Left renal cortex interstitium (tissue), 4 donors: ENCODE results near the gene PLEKHG5. TPM values are rescaled to one million over a fixed set of nuclear protein-coding genes. Genes with fewer than 3 reads are reported as not detected.

Experiments used
- DNase-seq, 4 donors: peaks; one replicate each; pipeline ENCODE4 v3.0.0-alpha.2; 2013; ENCODE audit warnings: low read depth in 4 of 4, low spot score in 2 of 4, missing footprints in 1 of 4
- polyA plus RNA-seq, 4 donors: library from polyadenylated mRNA; unstranded; fragments of 120-200 nt; gene quantifications; one replicate each; pipeline ENCODE4 v1.2.1, GENCODE V29; 2013; ENCODE audit not compliant: insufficient read length in 4 of 4

The PLEKHG5 gene
- polyA plus RNA-seq, 4 donors = 10.7 to 27.3 (median 19.9) TPM

- no peak for DNase-seq
Measured at GRCh38 chr1:6483017-6483760, 8.3 kb downstream of the PLEKHG5 start.

- DNase-seq = no peak
Measured at GRCh38 chr1:6481820-6482219, 9.6 kb downstream of the PLEKHG5 start.

GRCh38 chr1:6477039-6477820 lies 14.2 kb downstream of the PLEKHG5 start:
- DNase-seq = no peak

GRCh38 chr1:6476483-6476882 lies 15.0 kb downstream of the PLEKHG5 start:
- no peak for DNase-seq

GRCh38 chr1:6475381-6476133 lies 15.9 kb downstream of the PLEKHG5 start:
- DNase-seq = no peak

GRCh38 chr1:6474815-6475282 lies 16.6 kb downstream of the PLEKHG5 start:
- DNase-seq = no peak

- DNase-seq = no peak
Measured at GRCh38 chr1:6473974-6474814, 17.3 kb downstream of the PLEKHG5 start.

- DNase-seq = no peak
Measured at GRCh38 chr1:6473156-6473555, 18.3 kb downstream of the PLEKHG5 start.

- no peak for DNase-seq
Measured at GRCh38 chr1:6472391-6472790, 19.1 kb downstream of the PLEKHG5 start.

GRCh38 chr1:6471970-6472368 lies 19.5 kb downstream of the PLEKHG5 start:
- no peak for DNase-seq

- no peak for DNase-seq
Measured at GRCh38 chr1:6471086-6471969, 20.1 kb downstream of the PLEKHG5 start.

GRCh38 chr1:6470132-6471085 lies 21.1 kb downstream of the PLEKHG5 start:
- DNase-seq = no peak

- DNase-seq = no peak
Measured at GRCh38 chr1:6468729-6469461, 22.6 kb downstream of the PLEKHG5 start.

GRCh38 chr1:6467744-6468688 lies 23.5 kb downstream of the PLEKHG5 start:
- DNase-seq = no peak

- no peak for DNase-seq
Measured at GRCh38 chr1:6467224-6467623, 24.2 kb downstream of the PLEKHG5 start.

- DNase-seq = no peak
Measured at GRCh38 chr1:6466751-6467150, 24.7 kb downstream of the PLEKHG5 start.
